Measurements from ENCODE around the gene P3H2.

Gene P3H2

DNA sequence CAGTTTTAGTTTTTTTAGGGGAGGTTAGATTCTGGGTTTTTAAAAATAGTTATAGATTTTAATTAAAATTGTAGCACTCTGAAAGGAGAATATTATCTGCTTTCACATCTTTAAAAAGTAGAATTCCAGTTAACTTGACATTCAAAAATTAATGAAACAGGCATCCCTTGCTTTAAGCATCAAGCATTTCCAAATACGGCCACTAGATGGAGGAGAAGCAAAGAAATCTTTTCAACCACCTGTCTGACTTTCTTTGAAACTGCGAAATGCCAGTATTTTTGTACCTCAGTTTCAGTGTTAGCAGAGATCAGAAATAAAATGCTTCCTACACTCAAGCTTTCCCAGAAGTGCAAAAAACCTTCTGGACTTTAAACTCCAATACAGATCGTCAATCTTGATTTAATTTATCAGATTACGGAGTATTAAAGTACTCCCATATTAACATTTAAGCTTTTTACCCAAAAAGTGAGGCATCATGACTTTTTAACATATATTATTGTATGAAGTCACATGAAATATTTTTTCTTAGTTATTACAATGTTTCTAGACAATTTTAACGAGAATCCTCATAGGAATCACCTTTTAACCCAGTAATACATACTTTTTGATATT lies 153.3 kb downstream of the P3H2 start:
- no peak for TF ChIP-seq SIN3A (IDR thresholded peaks at IDR 0.05; ENCODE audit: borderline replicate concordance, insufficient read depth, low read length)
- TF ChIP-seq POLR2AphosphoS5 (IDR thresholded peaks at IDR 0.05; ENCODE audit: low read depth, low read length) = no peak
- no peak for TF ChIP-seq FOXP2 (optimal IDR thresholded peaks at IDR 0.05; ENCODE audit: borderline replicate concordance, extremely low read depth, extremely low read length, insufficient read depth)
- TF ChIP-seq REST (IDR thresholded peaks at IDR 0.05; ENCODE audit: insufficient read depth in 1 of 2, low read depth in 2 of 2, low read length in 2 of 2) = no peak
- no peak for TF ChIP-seq TAF1 (IDR thresholded peaks at IDR 0.05; ENCODE audit: borderline replicate concordance, insufficient read depth, low read length)

DNA sequence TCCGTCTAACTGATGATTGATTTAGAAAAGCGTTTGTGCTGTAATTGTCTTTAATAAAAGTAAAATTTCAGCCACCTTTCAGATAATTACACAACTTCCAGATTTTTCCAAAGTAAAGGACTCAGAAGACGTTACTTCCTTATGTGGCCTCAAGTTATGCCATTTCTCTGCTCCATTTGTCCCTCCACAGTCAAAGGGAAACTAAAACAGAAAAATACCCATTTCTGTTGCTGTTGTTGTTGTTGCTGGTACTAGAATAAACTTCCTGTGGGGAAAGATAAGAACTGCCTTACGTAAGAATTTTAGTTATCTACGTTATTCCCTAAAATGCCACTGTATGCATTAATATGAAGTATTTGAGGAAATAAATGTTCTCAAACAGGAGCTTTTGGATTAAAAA lies 153.9 kb downstream of the P3H2 start:
- no peak for TF ChIP-seq SIN3A (IDR thresholded peaks at IDR 0.05; ENCODE audit: borderline replicate concordance, insufficient read depth, low read length)
- TF ChIP-seq REST (IDR thresholded peaks at IDR 0.05; ENCODE audit: insufficient read depth in 1 of 2, low read depth in 2 of 2, low read length in 2 of 2) = no peak
- no peak for TF ChIP-seq FOXP2 (optimal IDR thresholded peaks at IDR 0.05; ENCODE audit: borderline replicate concordance, extremely low read depth, extremely low read length, insufficient read depth)
- no peak for TF ChIP-seq TAF1 (IDR thresholded peaks at IDR 0.05; ENCODE audit: borderline replicate concordance, insufficient read depth, low read length)
- TF ChIP-seq POLR2AphosphoS5 (IDR thresholded peaks at IDR 0.05; ENCODE audit: low read depth, low read length) = no peak

DNA sequence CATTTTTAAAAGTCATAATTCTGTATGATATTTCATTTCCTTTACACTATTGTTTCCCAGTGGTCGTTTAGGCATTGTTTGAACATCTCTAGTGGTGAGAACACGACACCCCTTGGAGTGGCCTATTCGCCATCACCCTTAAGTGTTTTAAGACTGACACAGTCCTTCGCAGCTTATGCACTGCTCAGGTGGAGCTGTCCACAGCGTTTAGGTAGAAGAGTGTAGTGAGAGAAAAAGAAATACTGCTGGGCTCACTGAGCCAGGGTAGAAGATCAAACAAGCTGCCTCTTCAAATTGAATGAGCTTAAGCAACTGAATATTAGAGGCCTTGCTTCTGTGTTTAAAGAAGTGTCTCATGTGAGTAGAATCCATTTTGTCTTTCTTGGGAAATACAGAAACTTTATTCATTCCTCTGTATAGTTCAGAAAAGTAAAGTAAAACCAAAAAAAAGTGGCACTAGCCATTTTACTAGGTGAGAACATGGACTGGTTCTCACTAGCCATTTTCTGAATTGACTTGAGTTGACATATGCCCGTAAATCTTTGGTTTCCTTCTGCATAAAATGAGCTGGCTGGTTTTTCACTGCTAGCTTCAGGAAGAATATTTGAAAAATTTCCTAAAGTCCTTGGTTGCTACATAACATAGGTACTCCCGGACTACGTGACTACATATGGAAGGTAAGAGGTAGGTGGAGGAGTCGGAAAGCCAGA lies 155.9 kb downstream of the P3H2 start:
- TF ChIP-seq FOXP2 (optimal IDR thresholded peaks at IDR 0.05; ENCODE audit: borderline replicate concordance, extremely low read depth, extremely low read length, insufficient read depth) = no peak
- no peak for TF ChIP-seq TAF1 (IDR thresholded peaks at IDR 0.05; ENCODE audit: borderline replicate concordance, insufficient read depth, low read length)
- TF ChIP-seq REST (IDR thresholded peaks at IDR 0.05; ENCODE audit: insufficient read depth in 1 of 2, low read depth in 2 of 2, low read length in 2 of 2) = no peak
- no peak for TF ChIP-seq POLR2AphosphoS5 (IDR thresholded peaks at IDR 0.05; ENCODE audit: low read depth, low read length)
- no peak for TF ChIP-seq SIN3A (IDR thresholded peaks at IDR 0.05; ENCODE audit: borderline replicate concordance, insufficient read depth, low read length)

GRCh38 chr3:189962466-189962865 lies 158.2 kb downstream of the P3H2 start:
- TF ChIP-seq SIN3A (IDR thresholded peaks at IDR 0.05; ENCODE audit: borderline replicate concordance, insufficient read depth, low read length) = no peak
- no peak for TF ChIP-seq POLR2AphosphoS5 (IDR thresholded peaks at IDR 0.05; ENCODE audit: low read depth, low read length)
- no peak for TF ChIP-seq TAF1 (IDR thresholded peaks at IDR 0.05; ENCODE audit: borderline replicate concordance, insufficient read depth, low read length)
- no peak for TF ChIP-seq FOXP2 (optimal IDR thresholded peaks at IDR 0.05; ENCODE audit: borderline replicate concordance, extremely low read depth, extremely low read length, insufficient read depth)
- TF ChIP-seq REST (IDR thresholded peaks at IDR 0.05; ENCODE audit: insufficient read depth in 1 of 2, low read depth in 2 of 2, low read length in 2 of 2) = no peak

Measured in PFSK-1 (cell line).